HepG2 (cell line): ENCODE results near the gene SYNPO2L. TPM values are rescaled to one million over a fixed set of nuclear protein-coding genes. Genes with fewer than 3 reads are reported as not detected.

ENCODE experiments used
- ATAC-seq: fragments of 200-7000 bp; cut with Tn5 transposase; 3 replicates; pipeline ENCODE4 v1.9.1; 2020; ENCODE audit warnings: mild to moderate bottlenecking, moderate library complexity
- BruUV-seq: library from RNA; stranded (reverse); fragments of 400-500 nt; replicated peaks from 2 replicates; lab custom pipeline; 2021; lab: Mats Ljungman, UMichigan
- CTCF ChIA-PET: fragments of 300-600 bp; formaldehyde crosslinking; extraction: SDS; loops from one replicate; lab custom pipeline; 2021; ENCODE audit warnings: low total read pairs, inconsistent platforms, low intra/inter-chr PET ratio; lab: Yijun Ruan, JAX
- POLR2A ChIA-PET: fragments of 350-600 bp; sonication (Branson Sonifier 250); formaldehyde crosslinking; loops from one replicate; lab custom pipeline; 2020; ENCODE audit warnings: antibody characterized with exemption, inconsistent platforms; lab: Yijun Ruan, JAX
- DNase-seq: peaks from one replicate; pipeline ENCODE4 v3.0.0-alpha.2; 2015; ENCODE audit warnings: low spot score
- FAIRE-seq: peaks from 3 replicates; lab custom pipeline; 2011; peaks lifted over from hg19 to GRCh38; lab: Jason Lieb, UNC
- H2AFZ ChIP-seq: one replicate; pipeline ENCODE4 v1.6.1; 2011; ENCODE audit warnings: low read length, inconsistent platforms
- H3K27ac ChIP-seq: fragments of 300-600 bp; 3 replicates; pipeline ENCODE4 v1.8.0; 2011; ENCODE audit warnings: mixed run types, mild to moderate bottlenecking, mixed read lengths, low read length, inconsistent platforms; ENCODE audit not compliant: insufficient read depth; ENCODE audit errors: extremely low read length
- H3K27me3 ChIP-seq, 2 experiments: fragments of 200-600 bp in 1 of 2; 2 replicates in 1 of 2; 3 replicates in 1 of 2; pipeline versions ENCODE4 v1.6.0 to v1.8.0; 2011; ENCODE audit warnings: low read length in 2 of 2, mild to moderate bottlenecking in 2 of 2, moderate library complexity in 2 of 2, inconsistent platforms in 1 of 2; ENCODE audit not compliant: insufficient read depth in 2 of 2, control insufficient read depth in 1 of 2
- H3K36me3 ChIP-seq, 2 experiments: fragments of 200-600 bp in 1 of 2; replicated peaks in 1 of 2; 2 replicates in 1 of 2; 3 replicates in 1 of 2; pipeline versions ENCODE4 v1.5.1 to v1.8.0; 2011; ENCODE audit warnings: low read length in 2 of 2, inconsistent platforms in 1 of 2; ENCODE audit not compliant: insufficient read depth in 2 of 2, control insufficient read depth in 1 of 2
- H3K4me1 ChIP-seq: 2 replicates; pipeline ENCODE4 v1.5.1; 2012; ENCODE audit warnings: low read length, inconsistent platforms; ENCODE audit not compliant: insufficient read depth
- H3K4me2 ChIP-seq: 2 replicates; pipeline ENCODE4 v1.6.0; 2011; ENCODE audit warnings: low read depth, low read length, inconsistent platforms
- H3K4me3 ChIP-seq, 3 experiments: fragments of 200-600 bp in 1 of 3; sonication (generic), shearing (Covaris generic) in 1 of 3; replicated peaks in 1 of 3; 2 replicates each; pipeline ENCODE4 v1.5.1; 2011 to 2016; ENCODE audit warnings: low read length in 3 of 3, inconsistent platforms in 2 of 3, low read depth in 2 of 3, mild to moderate bottlenecking in 2 of 3, control low read depth in 1 of 3, mixed read lengths in 1 of 3; ENCODE audit not compliant: insufficient read depth in 1 of 3
- H3K79me2 ChIP-seq: one replicate; pipeline ENCODE4 v1.6.1; 2011; ENCODE audit warnings: low read length, inconsistent platforms; ENCODE audit not compliant: insufficient read depth
- H3K9ac ChIP-seq: 2 replicates; pipeline ENCODE4 v1.6.0; 2011; ENCODE audit warnings: mild to moderate bottlenecking, low read depth, low read length, inconsistent platforms; ENCODE audit not compliant: insufficient read depth
- H3K9me3 ChIP-seq: 2 replicates; pipeline ENCODE4 v1.5.1; 2012; ENCODE audit warnings: mild to moderate bottlenecking, low read length
- H4K20me1 ChIP-seq: 2 replicates; pipeline ENCODE4 v1.6.0; 2011; ENCODE audit warnings: inconsistent platforms, mild to moderate bottlenecking, low read length, moderate library complexity; ENCODE audit not compliant: insufficient read depth
- AHDC1 ChIP-seq: sonication (generic); formaldehyde crosslinking; IDR thresholded peaks from 2 replicates; pipeline ENCODE4 v1.5.1; 2020; ENCODE audit warnings: mild to moderate bottlenecking, missing genetic modification reagents, borderline replicate concordance
- CEBPB ChIP-seq: IDR thresholded peaks from 2 replicates; pipeline ENCODE4 v1.6.1; 2011; ENCODE audit warnings: low read depth, low read length, improper control_type of control experiment, borderline replicate concordance
- SP5 ChIP-seq: IDR thresholded peaks from 2 replicates; pipeline ENCODE4 v1.6.1; 2016; ENCODE audit warnings: low read depth, borderline replicate concordance
- ZNF160 ChIP-seq: sonication (generic); formaldehyde crosslinking; IDR thresholded peaks from 2 replicates; pipeline ENCODE4 v1.8.0; 2022; ENCODE audit warnings: mild to moderate bottlenecking, inconsistent platforms, missing genetic modification reagents
- WGBS: methylation state at CpG from one replicate; pipeline ENCODE4 v1.1.6; 2017; ENCODE audit warnings: low lambda C conversion rate; 5-methylcytosine and 5-hydroxymethylcytosine counted together
- in situ Hi-C: cut with HindIII; loops from 2 replicates; pipeline ENCODE4 v1.10.0; 2017; ENCODE audit warnings: low pct_unique_long_range_greater_than_20kb; ENCODE audit not compliant: extremely low pct_ligation_motif_present
- intact Hi-C: fragments of 100-400 bp; cut with micrococcal nuclease; formaldehyde crosslinking; loops from one replicate; pipeline ENCODE4 v1.10.0; 2022; ENCODE audit not compliant: unreplicated experiment
- polyA plus RNA-seq, 8 experiments: library from polyadenylated mRNA; depleted of rRNA in 3 of 8; stranded (reverse) in 7 of 8; unstranded in 1 of 8; fragments of >200 nt; fragmentation: Illumina TruSeq in 4 of 8; extraction: Trizol in 4 of 8; gene quantifications; 2 replicates each; pipeline versions ENCODE4 v1.2.1 to v1.2.3, GENCODE V29; 2011 to 2016; ENCODE audit warnings: low read depth in 4 of 8, missing spikeins in 1 of 8, mixed read lengths in 1 of 8; ENCODE audit not compliant: insufficient read depth in 1 of 8
- total RNA-seq, 5 experiments: library from RNA; depleted of rRNA; stranded (reverse); fragments of >200 nt; fragmentation: Illumina TruSeq; extraction: Trizol; gene quantifications; 2 replicates each; pipeline ENCODE4 v1.2.3, GENCODE V29; 2016; ENCODE audit warnings: low read depth in 1 of 5

SYNPO2L gene
- total and polyA plus RNA-seq, 2 of the 13 experiments (the other 11 are each of a cell fraction or from before 2014, with no cell fraction given) = not detected

GRCh38 chr10:73614720-73615119 lies 41.1 kb downstream of the SYNPO2L start:
- intact Hi-C loops = no loop called here
- no TSS peak for BruUV-seq

More at GRCh38 chr10:73614720-73615119, 41.1 kb downstream of the SYNPO2L start:
- ChIA-PET CTCF (no interaction called here), POLR2A (no interaction called here)
- no peaks in the 10 kb centered on the region; a peak in 1 of 5 replicates for H3K36me3 ChIP-seq
- H3K4me1 ChIP-seq = no peaks in the 10 kb centered on the region
- H3K79me2 ChIP-seq = peaks cover 1% of the 10 kb centered on the region
- no peak overlapping the region for H2AFZ ChIP-seq
- no peak overlapping the region for H3K27ac ChIP-seq
- TF ChIP-seq CEBPB = 0 out of 2 replicates have a peak, but pooled peaks have one; percentile 11
- no peak for TF ChIP-seq AHDC1
- TF ChIP-seq SP5 (CRISPR knock-in tag) = no peak
- TF ChIP-seq ZNF160 (CRISPR knock-in tag) = no peak
- H3K4me2 ChIP-seq = no peak overlapping the region
- no peak overlapping the region for H3K9ac ChIP-seq
- in situ Hi-C loops = no loop called here
- no peak for FAIRE-seq
- no peak for ATAC-seq
- no peak for DNase-seq
- WGBS = 93% methylated on average over 3 of the region's 3 CpGs
- no peaks in the 10 kb centered on the region for H3K27me3 ChIP-seq
- H4K20me1 ChIP-seq = no peaks in the 10 kb centered on the region
- no peaks in the 10 kb centered on the region for H3K9me3 ChIP-seq
- no peak overlapping the region for H3K4me3 ChIP-seq
